Activated CD8-positive, alpha-beta memory T cell treated with anti-CD3 and anti-CD28 coated beads, Interleukin-2, amount 50 U/mL, for 24 hours (primary cell): ENCODE measurements around the gene PTGIS.

Experiments
- DNase-seq: peaks from one replicate; pipeline ENCODE4 v3.0.0-alpha.2; 2020; ENCODE audit errors: extremely low read depth

Gene PTGIS

GRCh38 chr20:49529470-49529869, 38.5 kb downstream of the PTGIS start:
- no peak for DNase-seq

GRCh38 chr20:49526568-49526967, 41.4 kb downstream of the PTGIS start:
- no peak for DNase-seq

- DNase-seq: no peak
These were observed 41.9 kb downstream of the PTGIS start for GRCh38 chr20:49526056-49526455.

- DNase-seq: no peak
These were observed 44.1 kb downstream of the PTGIS start for GRCh38 chr20:49523767-49524360.

GRCh38 chr20:49521356-49521755, 46.6 kb downstream of the PTGIS start:
- DNase-seq: no peak

DNA sequence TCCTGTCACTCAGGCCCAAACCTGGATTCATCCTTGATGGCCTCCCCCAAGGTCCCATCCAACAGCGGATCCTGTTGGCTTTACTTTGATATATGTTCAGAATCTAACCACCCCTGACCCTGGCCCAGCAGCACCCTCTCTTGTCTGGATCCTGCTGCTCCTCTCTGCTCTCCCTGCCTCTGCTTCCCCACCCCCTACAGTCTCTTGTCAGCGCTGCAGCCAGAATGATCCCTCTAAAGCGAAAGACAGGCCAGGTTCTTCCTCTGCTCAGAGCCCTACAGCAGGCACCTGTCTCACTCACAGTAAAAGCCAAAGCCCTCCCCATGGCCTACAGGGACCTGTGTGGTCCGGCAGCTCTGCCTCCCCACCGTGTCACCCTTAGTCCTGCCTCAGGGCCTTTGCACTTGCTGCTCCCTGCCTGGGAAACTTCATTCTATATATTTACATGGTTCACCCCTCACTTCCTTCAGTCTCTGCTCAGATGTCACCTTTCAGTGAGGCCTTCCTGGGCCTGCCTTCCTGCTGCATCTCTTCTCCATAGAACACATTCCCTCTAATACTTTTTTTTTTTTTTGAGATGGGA, 48.1 kb downstream of the PTGIS start:
- no peak for DNase-seq

DNA sequence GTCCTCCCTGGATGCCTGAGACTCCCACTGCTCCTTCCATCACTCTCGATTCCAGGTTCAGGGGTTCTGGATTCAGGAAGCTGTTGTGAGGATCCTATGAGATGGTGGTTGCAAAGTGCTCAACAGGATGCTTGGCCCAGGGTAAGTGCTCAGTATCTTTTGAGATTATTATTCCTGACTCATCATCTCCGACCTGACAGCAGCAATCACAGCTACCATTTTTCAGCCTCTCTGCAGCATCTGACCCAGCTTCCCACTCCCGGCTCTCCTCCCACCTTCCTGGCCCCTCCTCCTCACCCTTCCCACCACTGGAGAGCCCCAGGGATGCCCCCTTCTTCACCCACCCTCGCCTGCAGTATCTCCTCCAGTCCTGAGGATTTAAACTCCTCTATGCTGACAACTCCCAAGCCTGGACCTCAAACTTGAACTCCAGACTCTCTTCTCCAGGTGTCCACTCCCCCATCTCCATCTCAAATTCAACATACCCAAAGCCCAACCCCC, 48.7 kb downstream of the PTGIS start:
- DNase-seq: no peak

DNA sequence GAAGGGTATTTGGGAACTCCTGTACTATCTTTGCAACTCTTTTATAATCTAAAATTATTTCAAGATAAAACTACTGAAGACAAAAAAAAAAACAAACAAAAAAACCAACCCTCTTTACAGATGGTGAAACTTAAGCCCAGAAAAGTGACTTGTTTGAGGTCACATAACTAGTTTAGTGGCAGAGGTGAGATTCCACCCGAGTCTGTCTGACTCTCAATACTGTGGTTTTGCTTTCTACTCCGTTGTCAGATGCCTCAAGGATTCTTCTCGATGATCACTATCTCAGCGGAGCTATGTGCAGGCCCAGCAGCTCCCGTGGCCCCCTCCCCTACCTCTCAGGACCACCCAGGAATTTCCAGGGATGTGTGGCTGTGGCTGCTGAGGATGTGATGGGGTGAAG, 49.4 kb downstream of the PTGIS start:
- no peak for DNase-seq

GRCh38 chr20:49517805-49518100, 50.2 kb downstream of the PTGIS start:
- DNase-seq: no peak

- DNase-seq: no peak
These were observed 50.8 kb downstream of the PTGIS start for GRCh38 chr20:49516916-49517804.

- DNase-seq: no peak
These were observed 52.4 kb downstream of the PTGIS start for GRCh38 chr20:49515586-49515985.

DNA sequence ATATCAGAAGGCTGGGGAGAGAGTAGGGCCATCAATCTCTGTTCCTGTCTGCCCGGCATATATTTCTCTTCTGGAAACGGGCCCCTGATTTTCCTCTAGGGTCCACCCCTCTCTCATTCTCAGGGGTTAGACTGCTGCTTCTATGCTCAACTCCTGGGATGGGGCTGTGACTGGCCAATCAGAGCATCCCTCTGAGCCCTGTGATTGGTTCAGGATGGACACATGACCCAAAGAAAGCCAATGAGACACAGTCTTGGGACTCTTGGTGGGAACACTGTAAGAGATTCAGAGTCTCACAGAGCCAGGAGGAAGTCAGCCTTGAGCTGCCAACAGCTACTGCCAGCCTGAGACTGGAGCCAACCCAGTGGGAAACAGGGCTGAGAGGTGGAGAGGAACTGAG, 54.4 kb downstream of the PTGIS start:
- DNase-seq: no peak

DNA sequence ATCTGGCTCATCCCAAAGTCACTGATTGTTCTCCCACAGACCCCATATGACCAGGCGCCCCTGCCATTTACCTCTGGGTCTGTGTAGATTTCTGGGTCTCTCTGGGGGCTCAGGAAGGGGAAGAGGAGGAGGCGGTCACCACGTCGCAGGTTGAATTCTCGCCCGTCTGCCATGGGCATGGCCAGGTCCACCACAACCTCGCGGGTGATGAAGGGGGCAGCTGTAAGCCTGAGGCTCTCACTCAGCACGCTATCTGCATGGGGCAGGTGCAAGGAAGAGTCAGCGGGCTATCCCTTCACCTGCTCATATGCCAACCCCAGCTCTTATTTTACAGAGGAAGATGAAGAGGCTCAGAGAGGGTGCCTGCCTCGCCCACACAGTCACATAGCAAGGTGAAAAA, 54.9 kb downstream of the PTGIS start:
- no peak for DNase-seq

DNA sequence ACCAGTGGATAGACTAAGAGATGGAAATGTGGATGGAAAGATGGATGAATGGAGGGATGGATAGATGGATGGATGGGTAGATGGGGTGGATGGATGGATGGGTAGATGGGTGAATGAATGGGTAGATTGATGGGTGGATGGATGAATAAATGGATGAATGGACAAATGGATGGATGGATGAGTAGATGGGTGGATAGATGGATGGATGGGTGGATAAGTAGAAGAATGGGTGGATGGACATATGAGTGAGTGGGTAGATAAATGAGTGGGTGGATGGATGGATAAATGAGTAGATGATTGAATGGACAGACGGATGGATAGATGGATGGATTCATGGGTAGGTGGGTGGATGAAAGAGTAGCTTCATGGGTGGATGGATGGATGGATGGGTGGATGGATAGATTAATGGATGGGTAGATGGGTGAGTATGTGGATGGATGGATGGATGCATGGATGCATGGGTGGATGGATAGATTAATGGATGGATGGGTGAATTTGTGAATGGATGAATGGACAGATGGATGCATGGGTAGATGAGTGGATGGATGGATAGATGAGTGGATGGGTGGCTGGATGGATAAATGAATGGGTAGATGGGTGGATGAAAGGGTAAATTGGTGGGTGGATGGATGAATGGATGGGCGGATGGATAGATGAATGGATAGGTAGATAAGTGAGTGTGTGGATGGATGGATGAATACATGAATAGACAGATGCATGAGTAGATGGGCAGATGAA, 56.0 kb downstream of the PTGIS start:
- DNase-seq: no peak

GRCh38 chr20:49510562-49511122, 57.3 kb downstream of the PTGIS start:
- DNase-seq: no peak

DNA sequence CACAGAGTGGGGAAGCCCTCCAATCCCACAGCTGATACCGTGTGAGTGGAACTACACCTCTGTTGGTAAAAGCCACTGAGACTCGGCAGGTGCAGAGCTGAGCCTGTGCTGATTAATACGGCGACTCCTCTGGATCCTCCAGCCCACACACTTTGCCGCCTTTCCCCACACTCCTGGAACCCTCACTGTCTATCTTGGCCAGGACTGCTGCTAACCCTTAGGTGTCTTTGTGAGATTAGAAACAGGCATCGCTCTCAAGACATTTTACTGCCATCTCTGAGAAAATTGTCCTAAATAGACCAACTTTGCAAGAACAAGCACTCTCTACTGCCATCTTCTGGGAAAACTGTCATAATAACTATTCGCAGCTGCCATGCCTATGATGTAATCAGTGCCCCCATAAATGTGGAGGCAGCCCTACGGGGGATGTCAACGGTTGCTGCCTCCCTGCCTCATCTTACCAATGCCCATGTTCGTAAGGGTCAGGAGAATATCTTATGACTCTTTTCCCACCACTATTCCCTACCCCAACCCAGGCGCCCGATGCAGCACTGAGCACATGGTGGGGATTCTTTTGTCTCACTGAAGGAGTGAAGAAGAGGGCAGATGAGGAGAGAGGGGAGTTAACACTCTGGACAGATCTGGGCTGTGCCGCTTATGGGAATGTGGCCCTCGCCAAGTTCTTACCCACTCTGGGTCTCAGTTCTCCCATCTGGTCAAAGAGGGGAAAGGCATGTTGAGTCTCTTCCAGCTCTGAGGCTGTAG, 59.3 kb downstream of the PTGIS start:
- no peak for DNase-seq

DNA sequence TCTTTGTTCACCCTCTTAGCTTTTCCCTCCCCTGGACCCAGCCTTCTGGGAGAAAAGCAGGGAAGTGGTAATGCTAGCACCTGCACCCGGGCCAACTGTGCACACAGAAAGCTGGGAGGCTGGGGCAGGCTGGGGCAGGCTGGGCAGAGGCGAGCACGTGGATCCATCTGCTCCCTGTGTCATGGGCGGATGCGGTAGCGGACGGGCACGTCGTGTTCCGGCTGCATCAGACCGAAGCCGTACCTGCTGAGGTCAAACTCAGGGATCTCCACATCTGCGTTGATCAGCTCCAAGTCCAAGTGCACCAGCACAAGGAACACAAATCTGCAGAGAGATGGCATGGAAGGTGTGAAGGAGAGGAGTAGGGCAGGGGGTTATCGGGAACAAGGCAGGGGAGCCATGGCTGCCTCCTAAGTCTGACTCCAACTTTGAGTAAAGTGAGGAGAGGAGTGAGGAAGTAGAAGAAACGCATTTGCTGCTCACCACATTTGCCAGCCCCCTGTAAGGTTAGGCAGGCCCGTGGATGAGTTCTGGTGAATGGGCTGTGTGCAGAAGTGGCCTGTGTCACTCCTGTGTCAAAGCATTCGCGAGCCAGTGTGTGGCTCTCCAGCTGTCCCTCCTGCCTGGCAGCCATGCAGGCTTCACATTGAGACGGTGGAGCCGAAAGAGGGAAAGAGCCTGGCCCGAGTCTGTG, 60.0 kb downstream of the PTGIS start:
- no peak for DNase-seq

- no peak for DNase-seq
These were observed 62.4 kb downstream of the PTGIS start for GRCh38 chr20:49505518-49505917.

DNA sequence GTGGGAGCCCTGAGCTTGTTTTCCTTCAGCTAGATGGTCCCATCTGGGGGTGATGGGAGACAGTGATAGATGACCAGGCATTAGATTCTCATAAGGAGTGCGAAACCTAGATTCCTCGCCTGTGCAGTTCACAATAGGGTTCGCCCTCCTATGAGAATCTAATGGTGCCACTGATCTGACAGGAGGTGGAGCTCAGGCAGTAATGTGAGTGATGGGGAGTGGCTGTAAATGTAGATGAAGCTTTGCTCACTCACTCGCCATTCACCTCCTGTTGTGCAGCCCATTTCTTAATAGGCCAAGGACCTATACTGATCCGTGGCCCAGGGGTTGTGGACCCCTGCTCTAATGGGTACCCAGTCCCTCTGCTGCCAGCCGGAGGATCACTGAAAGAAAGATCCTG, 64.8 kb downstream of the PTGIS start:
- no peak for DNase-seq

DNA sequence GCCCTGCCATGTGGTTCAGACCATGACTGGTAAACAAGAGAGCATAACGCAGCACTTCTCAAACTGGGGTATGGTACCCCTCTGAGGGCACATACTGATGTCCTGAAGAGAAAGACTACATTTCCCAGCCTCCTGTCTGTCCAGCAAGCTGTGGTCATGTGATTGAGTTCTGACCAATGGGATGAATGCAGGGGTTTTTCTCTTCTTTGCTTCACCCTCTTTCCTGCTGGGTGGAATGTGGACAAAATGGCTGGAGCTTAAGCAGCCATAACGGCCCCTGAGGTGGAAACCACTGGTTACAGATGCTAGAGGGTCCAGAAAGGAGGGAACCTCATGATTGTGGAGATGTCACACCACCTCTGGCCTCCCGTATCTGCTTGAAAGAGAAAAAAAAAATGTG, 66.0 kb downstream of the PTGIS start:
- DNase-seq: no peak

- no peak for DNase-seq
These were observed 70.6 kb downstream of the PTGIS start for GRCh38 chr20:49497398-49497669.
